ENCODE measurements around the gene RETSAT. TPM values are rescaled to one million over a fixed set of nuclear protein-coding genes. Genes with fewer than 3 reads are reported as not detected.
A peak's percentile ranks its signal among the peaks of the same experiment; 100 is the strongest.

RETSAT gene
- total and polyA plus RNA-seq, 2 of the 13 experiments (the other 11 are each of a cell fraction or from before 2014, with no cell fraction given) = 46.7 to 61.0 TPM

DNA sequence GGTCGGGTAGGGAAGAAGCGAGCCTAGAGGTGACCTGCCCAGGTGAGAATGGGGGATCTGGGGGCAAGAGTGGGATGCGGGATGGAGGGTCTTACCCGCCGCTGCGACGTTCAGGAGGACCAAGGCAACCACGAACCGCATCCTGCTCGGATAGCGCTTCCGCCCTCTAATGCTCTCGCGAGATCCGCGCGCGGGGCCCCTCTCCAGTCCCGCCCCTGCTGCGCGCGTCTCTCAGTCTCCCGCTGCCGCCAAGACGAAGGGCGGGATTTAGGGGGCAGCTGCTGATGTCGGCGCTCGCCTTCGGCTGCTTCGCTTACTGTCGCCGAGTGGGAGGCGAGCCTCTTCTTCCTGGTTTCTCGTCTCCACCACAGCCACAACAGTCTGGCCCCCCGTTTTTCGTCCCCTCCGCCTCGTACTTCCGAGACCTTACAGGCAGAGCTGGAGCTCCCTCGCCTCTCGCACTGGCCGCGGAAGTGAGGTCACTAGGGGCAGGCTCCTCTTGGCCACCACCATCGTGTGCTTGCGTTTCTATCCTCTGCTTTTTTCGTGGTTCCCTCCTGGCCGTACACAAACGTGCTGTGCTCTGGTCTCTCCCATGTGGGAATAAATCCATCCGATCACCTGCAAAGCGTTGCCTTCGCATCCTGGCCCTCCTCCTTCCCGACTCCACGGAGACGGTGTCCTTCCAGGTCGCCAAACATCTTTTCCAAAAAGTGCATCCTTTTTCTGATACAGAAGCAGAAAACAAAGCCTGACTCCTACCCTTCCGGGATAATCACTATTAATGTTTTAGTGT lies 26.3 kb downstream of the RETSAT start, which contains the start of gene TGOLN2 (continued):
- TF ChIP-seq AFF4 (CRISPR knock-in tag; IDR thresholded peaks at IDR 0.05) (no peak; the same call in 1 of the 2 replicates), ZSCAN12 (CRISPR knock-in tag; IDR thresholded peaks at IDR 0.05) (peak; percentile 97), JUN (CRISPR knock-in tag; IDR thresholded peaks at IDR 0.05) (peak; percentile 80), ZSCAN22 (CRISPR knock-in tag; IDR thresholded peaks at IDR 0.05) (peak; percentile 77), ZBTB37 (CRISPR knock-in tag; IDR thresholded peaks at IDR 0.05) (0 out of 2 replicates have a peak, but pooled peaks have one; percentile 42), SIX4 (CRISPR knock-in tag; IDR thresholded peaks at IDR 0.05) (peak; percentile 53; the same call in 1 of the 2 replicates), AGO1 (IDR thresholded peaks at IDR 0.05; ENCODE audit: low read depth, low read length, poor library complexity, severe bottlenecking) (peak; percentile 79), ZFP62 (CRISPR knock-in tag; IDR thresholded peaks at IDR 0.05) (no peak), SETDB1 (CRISPR knock-in tag; IDR thresholded peaks at IDR 0.05; ENCODE audit: borderline replicate concordance) (no peak), RAD21 (CRISPR knock-in tag; IDR thresholded peaks at IDR 0.05) (peak; percentile 72), GRHL1 (CRISPR knock-in tag; conservative IDR thresholded peaks at IDR 0.05) (no peak)
- TF ChIP-seq, protein P1, sequence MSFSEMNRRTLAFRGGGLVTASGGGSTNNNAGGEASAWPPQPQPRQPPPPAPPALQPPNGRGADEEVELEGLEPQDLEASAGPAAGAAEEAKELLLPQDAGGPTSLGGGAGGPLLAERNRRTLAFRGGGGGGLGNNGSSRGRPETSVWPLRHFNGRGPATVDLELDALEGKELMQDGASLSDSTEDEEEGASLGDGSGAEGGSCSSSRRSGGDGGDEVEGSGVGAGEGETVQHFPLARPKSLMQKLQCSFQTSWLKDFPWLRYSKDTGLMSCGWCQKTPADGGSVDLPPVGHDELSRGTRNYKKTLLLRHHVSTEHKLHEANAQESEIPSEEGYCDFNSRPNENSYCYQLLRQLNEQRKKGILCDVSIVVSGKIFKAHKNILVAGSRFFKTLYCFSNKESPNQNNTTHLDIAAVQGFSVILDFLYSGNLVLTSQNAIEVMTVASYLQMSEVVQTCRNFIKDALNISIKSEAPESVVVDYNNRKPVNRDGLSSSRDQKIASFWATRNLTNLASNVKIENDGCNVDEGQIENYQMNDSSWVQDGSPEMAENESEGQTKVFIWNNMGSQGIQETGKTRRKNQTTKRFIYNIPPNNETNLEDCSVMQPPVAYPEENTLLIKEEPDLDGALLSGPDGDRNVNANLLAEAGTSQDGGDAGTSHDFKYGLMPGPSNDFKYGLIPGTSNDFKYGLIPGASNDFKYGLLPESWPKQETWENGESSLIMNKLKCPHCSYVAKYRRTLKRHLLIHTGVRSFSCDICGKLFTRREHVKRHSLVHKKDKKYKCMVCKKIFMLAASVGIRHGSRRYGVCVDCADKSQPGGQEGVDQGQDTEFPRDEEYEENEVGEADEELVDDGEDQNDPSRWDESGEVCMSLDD (CRISPR knock-in tag; IDR thresholded peaks at IDR 0.05; ENCODE audit: borderline replicate concordance) = peak; percentile 82; the same call in 1 of the 2 replicates
- TF ChIP-seq, protein P2, sequence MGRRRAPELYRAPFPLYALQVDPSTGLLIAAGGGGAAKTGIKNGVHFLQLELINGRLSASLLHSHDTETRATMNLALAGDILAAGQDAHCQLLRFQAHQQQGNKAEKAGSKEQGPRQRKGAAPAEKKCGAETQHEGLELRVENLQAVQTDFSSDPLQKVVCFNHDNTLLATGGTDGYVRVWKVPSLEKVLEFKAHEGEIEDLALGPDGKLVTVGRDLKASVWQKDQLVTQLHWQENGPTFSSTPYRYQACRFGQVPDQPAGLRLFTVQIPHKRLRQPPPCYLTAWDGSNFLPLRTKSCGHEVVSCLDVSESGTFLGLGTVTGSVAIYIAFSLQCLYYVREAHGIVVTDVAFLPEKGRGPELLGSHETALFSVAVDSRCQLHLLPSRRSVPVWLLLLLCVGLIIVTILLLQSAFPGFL (CRISPR knock-in tag; IDR thresholded peaks at IDR 0.05) = 0 out of 2 replicates have a peak, but pooled peaks have one; percentile 78
- TF ChIP-seq, protein P3, sequence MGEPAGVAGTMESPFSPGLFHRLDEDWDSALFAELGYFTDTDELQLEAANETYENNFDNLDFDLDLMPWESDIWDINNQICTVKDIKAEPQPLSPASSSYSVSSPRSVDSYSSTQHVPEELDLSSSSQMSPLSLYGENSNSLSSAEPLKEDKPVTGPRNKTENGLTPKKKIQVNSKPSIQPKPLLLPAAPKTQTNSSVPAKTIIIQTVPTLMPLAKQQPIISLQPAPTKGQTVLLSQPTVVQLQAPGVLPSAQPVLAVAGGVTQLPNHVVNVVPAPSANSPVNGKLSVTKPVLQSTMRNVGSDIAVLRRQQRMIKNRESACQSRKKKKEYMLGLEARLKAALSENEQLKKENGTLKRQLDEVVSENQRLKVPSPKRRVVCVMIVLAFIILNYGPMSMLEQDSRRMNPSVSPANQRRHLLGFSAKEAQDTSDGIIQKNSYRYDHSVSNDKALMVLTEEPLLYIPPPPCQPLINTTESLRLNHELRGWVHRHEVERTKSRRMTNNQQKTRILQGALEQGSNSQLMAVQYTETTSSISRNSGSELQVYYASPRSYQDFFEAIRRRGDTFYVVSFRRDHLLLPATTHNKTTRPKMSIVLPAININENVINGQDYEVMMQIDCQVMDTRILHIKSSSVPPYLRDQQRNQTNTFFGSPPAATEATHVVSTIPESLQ (CRISPR knock-in tag; conservative IDR thresholded peaks at IDR 0.05) = 0 out of 2 replicates have a peak, but pooled peaks have one; percentile 38

Measured in HepG2 (cell line).